IMR-90 (cell line): ENCODE results near the gene ERLIN1. TPM values are rescaled to one million over a fixed set of nuclear protein-coding genes. Genes with fewer than 3 reads are reported as not detected.

Experiments used
- ATAC-seq: fragments of 200-7000 bp; cut with Tn5 transposase; 2 replicates; pipeline ENCODE4 v1.9.1; 2020; ENCODE audit warnings: low read depth, mild to moderate bottlenecking, moderate library complexity
- BruUV-seq: library from RNA; stranded (reverse); fragments of 400-500 nt; replicated peaks from 2 replicates; lab custom pipeline; 2021; lab: Mats Ljungman, UMichigan
- CTCF ChIA-PET: fragments of 300-600 bp; formaldehyde crosslinking; extraction: SDS; loops from one replicate; lab custom pipeline; 2021; ENCODE audit warnings: antibody characterized with exemption; lab: Yijun Ruan, JAX
- POLR2A ChIA-PET: fragments of 300-600 bp; sonication (Branson Sonifier 250); formaldehyde crosslinking; loops from one replicate; lab custom pipeline; 2022; ENCODE audit warnings: antibody characterized with exemption; ENCODE audit not compliant: unreplicated experiment; lab: Charles Lee
- DNase-seq: peaks from one replicate; pipeline ENCODE4 v3.0.0; 2013
- H2AFZ ChIP-seq: replicated peaks from 2 replicates; pipeline ENCODE3; 2013; ENCODE audit warnings: low read length, mild to moderate bottlenecking; ENCODE audit not compliant: poor library complexity
- H2AK5ac ChIP-seq: 2 replicates; pipeline ENCODE4 v1.6.1; 2013; ENCODE audit warnings: low read depth, low read length, inconsistent platforms
- H2AK9ac ChIP-seq: replicated peaks from 2 replicates; pipeline ENCODE3; 2013; ENCODE audit warnings: mild to moderate bottlenecking, low read depth, low read length, moderate library complexity; ENCODE audit not compliant: poor library complexity
- H2BK120ac ChIP-seq: 2 replicates; pipeline ENCODE4 v1.6.1; 2013; ENCODE audit warnings: low read depth, low read length, inconsistent platforms
- H2BK15ac ChIP-seq: 3 replicates; pipeline ENCODE4 v1.6.1; 2013; ENCODE audit warnings: low read depth, low read length, inconsistent platforms
- H2BK20ac ChIP-seq: 2 replicates; pipeline ENCODE4 v1.6.1; 2013; ENCODE audit warnings: low read depth, mild to moderate bottlenecking, inconsistent platforms, low read length, moderate library complexity
- H2BK5ac ChIP-seq: 2 replicates; pipeline ENCODE4 v1.6.1; 2013; ENCODE audit warnings: mild to moderate bottlenecking, low read depth, low read length, inconsistent platforms; ENCODE audit not compliant: poor library complexity, severe bottlenecking
- H3K14ac ChIP-seq: replicated peaks from 2 replicates; pipeline ENCODE4 v1.6.1; 2013; ENCODE audit warnings: low read depth, low read length, inconsistent platforms
- H3K18ac ChIP-seq: 2 replicates; pipeline ENCODE4 v1.6.1; 2013; ENCODE audit warnings: low read depth, low read length, control low read depth
- H3K23ac ChIP-seq: 2 replicates; pipeline ENCODE4 v1.6.1; 2013; ENCODE audit warnings: low read depth, low read length, inconsistent platforms
- H3K27ac ChIP-seq: 2 replicates; pipeline ENCODE4 v1.5.1; 2013; ENCODE audit warnings: mild to moderate bottlenecking, control low read depth, low read length; ENCODE audit not compliant: insufficient read depth
- H3K27me3 ChIP-seq: 2 replicates; pipeline ENCODE4 v1.6.1; 2013; ENCODE audit warnings: low read length; ENCODE audit not compliant: control insufficient read depth, insufficient read depth
- H3K36me3 ChIP-seq: 2 replicates; pipeline ENCODE4 v1.6.1; 2013; ENCODE audit warnings: low read length, mixed read lengths; ENCODE audit not compliant: control insufficient read depth, insufficient read depth
- H3K4ac ChIP-seq: 2 replicates; pipeline ENCODE4 v1.6.1; 2013; ENCODE audit warnings: low read depth, low read length, inconsistent platforms
- H3K4me1 ChIP-seq: 2 replicates; pipeline ENCODE4 v1.6.1; 2013; ENCODE audit warnings: low read length, mixed read lengths; ENCODE audit not compliant: control insufficient read depth, insufficient read depth
- H3K4me2 ChIP-seq: 2 replicates; pipeline ENCODE4 v1.6.1; 2013; ENCODE audit warnings: low read depth, mild to moderate bottlenecking, control low read depth, low read length, moderate library complexity
- H3K4me3 ChIP-seq: 2 replicates; pipeline ENCODE4 v1.5.1; 2013; ENCODE audit warnings: low read depth, mild to moderate bottlenecking, control low read depth, low read length, moderate library complexity; ENCODE audit not compliant: insufficient read depth
- H3K56ac ChIP-seq: 2 replicates; pipeline ENCODE4 v1.6.1; 2013; ENCODE audit warnings: low read length, inconsistent platforms; ENCODE audit not compliant: insufficient read depth; ENCODE audit errors: extremely low read depth
- H3K79me1 ChIP-seq, 2 experiments: 2 replicates each; pipeline ENCODE4 v1.6.1; 2013; ENCODE audit warnings: low read length in 2 of 2, inconsistent platforms in 1 of 2, low read depth in 1 of 2
- H3K9ac ChIP-seq: 2 replicates; pipeline ENCODE4 v1.6.1; 2013; ENCODE audit warnings: low read depth, low read length, control low read depth
- H3K9me1 ChIP-seq: 2 replicates; pipeline ENCODE4 v1.6.1; 2013; ENCODE audit warnings: low read length, inconsistent platforms; ENCODE audit not compliant: insufficient read depth
- H3K9me3 ChIP-seq: 2 replicates; pipeline ENCODE4 v1.6.1; 2013; ENCODE audit warnings: low read length; ENCODE audit not compliant: control insufficient read depth, insufficient read depth
- H4K20me1 ChIP-seq: 2 replicates; pipeline ENCODE4 v1.6.1; 2013; ENCODE audit warnings: low read length, inconsistent platforms; ENCODE audit not compliant: insufficient read depth
- H4K5ac ChIP-seq: 2 replicates; pipeline ENCODE4 v1.6.1; 2013; ENCODE audit warnings: mild to moderate bottlenecking, low read depth, low read length, control low read depth
- H4K8ac ChIP-seq, 2 experiments: 2 replicates each; pipeline ENCODE4 v1.6.1; 2013; ENCODE audit warnings: low read depth in 2 of 2, low read length in 2 of 2, control low read depth in 1 of 2, inconsistent platforms in 1 of 2
- H4K91ac ChIP-seq: 2 replicates; pipeline ENCODE4 v1.6.1; 2013; ENCODE audit warnings: low read depth, low read length, inconsistent platforms; ENCODE audit not compliant: insufficient read depth
- BHLHE40 ChIP-seq: fragments of 150-350 bp; IDR thresholded peaks from 2 replicates; pipeline ENCODE4 v1.6.1; 2016; ENCODE audit warnings: mild to moderate bottlenecking, low read depth, low read length
- CEBPB ChIP-seq: IDR thresholded peaks from 2 replicates; pipeline ENCODE4 v1.6.1; 2012; ENCODE audit warnings: low read depth, low read length, improper control_type of control experiment
- FOS ChIP-seq: fragments of 150-350 bp; IDR thresholded peaks from 2 replicates; pipeline ENCODE4 v1.6.1; 2016; ENCODE audit warnings: low read depth, low read length
- WGBS, 2 experiments: methylation state at CpG; one replicate each; pipeline versions ENCODE4 v1.1.5 to v1.1.7; 2013; ENCODE audit warnings: missing lambda C conversion rate in 2 of 2; ENCODE audit not compliant: insufficient read length in 1 of 2; ENCODE audit errors: extremely low coverage in 2 of 2; 5-methylcytosine and 5-hydroxymethylcytosine counted together
- dilution Hi-C: fragments of 300-500 bp; cut with HindIII; formaldehyde crosslinking; loops from one replicate; pipeline ENCODE4 v1.14.3; 2018; ENCODE audit warnings: low sequenced_read_pairs; ENCODE audit not compliant: unreplicated experiment
- in situ Hi-C: fragments of 300-500 bp; cut with MboI; formaldehyde crosslinking; loops from 3 replicates; pipeline ENCODE4 v1.14.3; 2019; ENCODE audit warnings: low sequenced_read_pairs, inconsistent platforms, mixed read lengths
- intact Hi-C: fragments of 100-400 bp; cut with micrococcal nuclease; formaldehyde crosslinking; loops from 2 replicates; pipeline ENCODE4 v1.10.0; 2022
- polyA plus RNA-seq, 3 experiments: library from polyadenylated mRNA; depleted of rRNA; stranded (reverse); fragments of >200 nt; gene quantifications; 2 replicates each; pipeline ENCODE4 v1.2.3, GENCODE V29; 2012; ENCODE audit warnings: low replicate concordance in 1 of 3
- total RNA-seq: library from RNA; depleted of rRNA; stranded (reverse); fragments of >200 nt; gene quantifications from 2 replicates; pipeline ENCODE4 v1.2.3, GENCODE V29; 2012

ERLIN1 gene
- total and polyA plus RNA-seq, 2 of the 4 experiments (the other 2 are of a cell fraction): 31.5 to 33.9 TPM

GRCh38 chr10:100184426-100184825, 1.4 kb downstream of the ERLIN1 start:
- CTCF ChIA-PET: interaction anchor here (0.6 to 0.7 kb wide), 3 partner anchors 14 to 310 kb away, joined by 3 to 4 read pairs (median 3); no protein-coding TSS in a partner anchor
- WGBS, 2 experiments: no CpG with 5 or more reads among the region's 1 CpG
- no peak overlapping the region for H2AK9ac ChIP-seq
- H3K23ac ChIP-seq: no peak overlapping the region
- H3K14ac ChIP-seq: no peak overlapping the region
- no peak overlapping the region for H4K5ac ChIP-seq
- H2AFZ ChIP-seq: no peak overlapping the region
- H3K36me3 ChIP-seq: peaks cover 1% of the 10 kb centered on the region; the same call in 1 of the 2 replicates
- no peaks in the 10 kb centered on the region; the same call in 1 of the 2 replicates for H4K20me1 ChIP-seq
- no peak overlapping the region for H4K8ac ChIP-seq
- ATAC-seq (no peak), DNase-seq (peak; percentile 23)
- BruUV-seq: no TSS peak
- H2AK5ac ChIP-seq: no peak overlapping the region
- H3K9me3 ChIP-seq: no peaks in the 10 kb centered on the region
- no peak overlapping the region for H3K18ac ChIP-seq
- POLR2A ChIA-PET: no interaction called here
- no peaks in the 10 kb centered on the region; the same call in 1 of the 2 replicates for H3K9me1 ChIP-seq
- no peak overlapping the region for H3K4ac ChIP-seq
- no peak overlapping the region for H3K56ac ChIP-seq
- in situ Hi-C loops (loop anchor here (10.0 kb wide), 1 partner anchor 340 kb away; no protein-coding TSS in a partner anchor), intact Hi-C loops (loop anchor here (10.0 kb wide), 1 partner anchor 450 kb away; the partner anchor contains the start of genes COX15 and CUTC), dilution Hi-C loops (no loop called here)
- H2BK120ac ChIP-seq: no peak overlapping the region
- peak overlapping the region; percentile 74; the same call in 1 of the 2 replicates for H3K9ac ChIP-seq
- H2BK15ac ChIP-seq: no peak overlapping the region
- no peaks in the 10 kb centered on the region for H3K27me3 ChIP-seq
- no peak overlapping the region for H3K4me3 ChIP-seq
- peak overlapping the region; percentile 84 for H3K4me2 ChIP-seq
- no peak overlapping the region for H4K91ac ChIP-seq
- TF ChIP-seq BHLHE40: peak; percentile 10; the same call in 1 of the 2 replicates
- no peak for TF ChIP-seq CEBPB
- no peak for TF ChIP-seq FOS
- H2BK20ac ChIP-seq: no peak overlapping the region
- peaks cover 6% of the 10 kb centered on the region for H3K4me1 ChIP-seq
- H3K27ac ChIP-seq: no peak overlapping the region
- no peak overlapping the region for H2BK5ac ChIP-seq
- peaks cover 20 to 37% of the 10 kb centered on the region in 2 experiments for H3K79me1 ChIP-seq
